HepG2 (cell line): ENCODE measurements around the gene FAHD1. TPM values are rescaled to one million over a fixed set of nuclear protein-coding genes. Genes with fewer than 3 reads are reported as not detected.

Experiments used
- ADNP ChIP-seq: sonication (generic); formaldehyde crosslinking; IDR thresholded peaks from 2 replicates; pipeline ENCODE4 v1.4.0; 2020; ENCODE audit warnings: missing genetic modification reagents
- GTF2F1 ChIP-seq: fragments of 150-350 bp; IDR thresholded peaks from 2 replicates; pipeline ENCODE4 v1.6.1; 2014; ENCODE audit warnings: low read length
- HNRNPL ChIP-seq: fragments of 200-400 bp; formaldehyde crosslinking; IDR thresholded peaks from 2 replicates; pipeline ENCODE4 v1.6.1; 2017; ENCODE audit warnings: mild to moderate bottlenecking, low read depth, low read length
- ISL2 ChIP-seq: sonication (generic); formaldehyde crosslinking; IDR thresholded peaks from 2 replicates; pipeline ENCODE4 v1.5.0; 2020; ENCODE audit warnings: missing genetic modification reagents
- KMT2B ChIP-seq: IDR thresholded peaks from 2 replicates; pipeline ENCODE4 v1.6.1; 2016; ENCODE audit warnings: missing genetic modification reagents, missing compliant biosample characterization
- MATR3 ChIP-seq: sonication (generic); formaldehyde crosslinking; IDR thresholded peaks from 2 replicates; pipeline ENCODE4 v1.4.0; 2020; ENCODE audit warnings: missing genetic modification reagents
- MEIS1 ChIP-seq: sonication (generic); formaldehyde crosslinking; IDR thresholded peaks from 2 replicates; pipeline ENCODE4 v1.9.0; 2021; ENCODE audit warnings: mild to moderate bottlenecking, missing genetic modification reagents, moderate library complexity, borderline replicate concordance
- NCOA5 ChIP-seq: sonication (generic); formaldehyde crosslinking; IDR thresholded peaks from 2 replicates; pipeline ENCODE4 v1.4.0; 2020; ENCODE audit warnings: missing genetic modification reagents
- PRPF4 ChIP-seq: fragments of 200-400 bp; formaldehyde crosslinking; IDR thresholded peaks from 2 replicates; pipeline ENCODE4 v1.6.1; 2016; ENCODE audit warnings: low read length, low read depth; ENCODE audit not compliant: poor library complexity, severe bottlenecking
- RAD21 ChIP-seq: fragments of 450-650 bp; formaldehyde crosslinking; IDR thresholded peaks from 2 replicates; pipeline ENCODE4 v1.5.0; 2020; ENCODE audit warnings: mild to moderate bottlenecking
- RFXANK ChIP-seq: IDR thresholded peaks from 2 replicates; pipeline ENCODE4 v1.6.1; 2016
- RXRA ChIP-seq: sonication (generic); formaldehyde crosslinking; IDR thresholded peaks from 2 replicates; pipeline ENCODE4 v1.5.1; 2020; ENCODE audit warnings: missing genetic modification reagents
- TARDBP ChIP-seq: sonication (generic); formaldehyde crosslinking; IDR thresholded peaks from 2 replicates; pipeline ENCODE4 v1.8.0; 2022; ENCODE audit warnings: mild to moderate bottlenecking, missing genetic modification reagents
- TCF7 ChIP-seq: sonication (generic); IDR thresholded peaks from 2 replicates; pipeline ENCODE4 v1.6.1; 2016; ENCODE audit warnings: antibody characterized with exemption, low read depth
- ZBTB21 ChIP-seq: sonication (generic); formaldehyde crosslinking; IDR thresholded peaks from 2 replicates; pipeline ENCODE4 v1.4.0; 2020; ENCODE audit warnings: missing genetic modification reagents
- ZFP36L1 ChIP-seq: sonication (generic); formaldehyde crosslinking; IDR thresholded peaks from 2 replicates; pipeline ENCODE4 v1.8.0; 2022; ENCODE audit warnings: mild to moderate bottlenecking, missing genetic modification reagents, moderate library complexity
- ZNF329 ChIP-seq: sonication (generic); formaldehyde crosslinking; IDR thresholded peaks from 2 replicates; pipeline ENCODE4 v1.9.0; 2021; ENCODE audit warnings: low read depth, mild to moderate bottlenecking, missing genetic modification reagents
- ZNF547 ChIP-seq: sonication (generic); formaldehyde crosslinking; IDR thresholded peaks from 2 replicates; pipeline ENCODE4 v1.5.1; 2020; ENCODE audit warnings: mild to moderate bottlenecking, missing genetic modification reagents
- ZNF589 ChIP-seq: sonication (generic); formaldehyde crosslinking; conservative IDR thresholded peaks from 2 replicates; pipeline ENCODE4 v1.8.0; 2022; ENCODE audit warnings: mild to moderate bottlenecking, moderate library complexity, missing genetic modification reagents
- ZNF644 ChIP-seq: IDR thresholded peaks from 2 replicates; pipeline ENCODE4 v1.6.1; 2016; ENCODE audit warnings: low read depth
- ZNF672 ChIP-seq: sonication (generic); formaldehyde crosslinking; IDR thresholded peaks from 2 replicates; pipeline ENCODE4 v1.8.1; 2022; ENCODE audit warnings: missing genetic modification reagents
- ZNF724P ChIP-seq: sonication (generic); formaldehyde crosslinking; IDR thresholded peaks from 2 replicates; pipeline ENCODE4 v1.8.0; 2022; ENCODE audit warnings: missing genetic modification reagents, borderline replicate concordance
- ZNF780A ChIP-seq: sonication (generic); formaldehyde crosslinking; IDR thresholded peaks from 2 replicates; pipeline ENCODE4 v1.8.0; 2022; ENCODE audit warnings: mild to moderate bottlenecking, missing genetic modification reagents, moderate library complexity
- ZZZ3 ChIP-seq: sonication (generic); formaldehyde crosslinking; IDR thresholded peaks from 2 replicates; pipeline ENCODE4 v1.4.0; 2020; ENCODE audit warnings: missing genetic modification reagents, mild to moderate bottlenecking, borderline replicate concordance
- polyA plus RNA-seq, 8 experiments: library from polyadenylated mRNA; depleted of rRNA in 3 of 8; stranded (reverse) in 7 of 8; unstranded in 1 of 8; fragments of >200 nt; fragmentation: Illumina TruSeq in 4 of 8; extraction: Trizol in 4 of 8; gene quantifications; 2 replicates each; pipeline versions ENCODE4 v1.2.1 to v1.2.3, GENCODE V29; 2011 to 2016; ENCODE audit warnings: low read depth in 4 of 8, missing spikeins in 1 of 8, mixed read lengths in 1 of 8; ENCODE audit not compliant: insufficient read depth in 1 of 8
- total RNA-seq, 5 experiments: library from RNA; depleted of rRNA; stranded (reverse); fragments of >200 nt; fragmentation: Illumina TruSeq; extraction: Trizol; gene quantifications; 2 replicates each; pipeline ENCODE4 v1.2.3, GENCODE V29; 2016; ENCODE audit warnings: low read depth in 1 of 5
- TF ChIP-seq, protein P1 (sequence below): sonication (generic); formaldehyde crosslinking; IDR thresholded peaks from 2 replicates; pipeline ENCODE4 v1.4.0; 2020; ENCODE audit warnings: mild to moderate bottlenecking, missing genetic modification reagents, borderline replicate concordance
- TF ChIP-seq, protein P2 (sequence below): sonication (generic); formaldehyde crosslinking; conservative IDR thresholded peaks from 2 replicates; pipeline ENCODE4 v1.5.0; 2020; ENCODE audit warnings: missing genetic modification reagents
- TF ChIP-seq, protein P3 (sequence below): IDR thresholded peaks from 2 replicates; pipeline ENCODE4 v1.4.0; 2020; ENCODE audit warnings: mild to moderate bottlenecking, missing genetic modification reagents

FAHD1 gene
- total and polyA plus RNA-seq, 2 of the 13 experiments (the other 11 are each of a cell fraction or from before 2014, with no cell fraction given): 39.0 to 45.3 TPM

DNA sequence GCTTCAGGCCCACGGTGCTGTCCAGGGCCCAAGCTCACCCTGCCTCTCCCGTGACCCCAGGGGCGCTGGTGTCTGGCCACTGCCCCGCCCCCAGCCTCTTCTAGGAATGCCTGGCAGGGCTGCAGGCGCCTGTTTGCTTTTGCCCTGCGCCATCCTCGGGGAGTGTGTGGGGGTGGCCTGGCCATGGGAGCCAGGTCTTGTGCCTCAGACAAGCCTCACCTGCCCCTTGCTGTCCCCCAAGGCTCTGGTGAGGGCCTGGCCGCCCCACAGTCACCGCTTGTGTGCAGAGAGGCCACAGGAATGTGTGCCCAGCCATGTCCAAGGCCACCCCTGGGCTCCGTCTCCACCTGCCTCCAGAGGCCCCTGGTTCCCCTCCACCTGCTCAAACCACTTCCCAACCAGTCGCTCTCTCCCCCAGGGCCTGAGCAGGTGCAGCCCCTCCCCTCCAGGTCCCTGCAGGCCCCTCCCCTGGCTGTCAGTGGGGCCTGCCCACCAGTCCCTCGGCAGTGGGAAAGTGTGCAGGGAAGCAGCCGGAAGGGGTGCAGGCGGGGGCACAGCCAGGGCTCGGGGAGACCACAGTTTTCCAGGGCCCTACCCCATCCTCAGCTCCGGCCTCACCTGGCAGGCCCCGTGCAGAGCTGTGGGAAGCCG, 32.7 kb upstream of the FAHD1 start (continued):
- TF ChIP-seq ZBTB21 (CRISPR knock-in tag) (no peak), ZZZ3 (no peak), GTF2F1 (no peak), MATR3 (CRISPR knock-in tag) (no peak), TCF7 (no peak), TARDBP (no peak), NCOA5 (no peak), PRPF4 (no peak), ZNF644 (CRISPR knock-in tag) (no peak), ZFP36L1 (CRISPR knock-in tag) (no peak), RAD21 (peak; percentile 42; the same call in 1 of the 2 replicates), HNRNPL (peak; percentile 91), ADNP (CRISPR knock-in tag) (no peak), RXRA (CRISPR knock-in tag) (peak; percentile 89), RFXANK (CRISPR knock-in tag) (no peak), ISL2 (peak; percentile 43; the same call in 1 of the 2 replicates), ZNF589 (no peak), KMT2B (CRISPR knock-in tag) (no peak; the same call in 1 of the 2 replicates), ZNF672 (CRISPR knock-in tag) (no peak), MEIS1 (CRISPR knock-in tag) (no peak), ZNF780A (CRISPR knock-in tag) (no peak), ZNF329 (CRISPR knock-in tag) (no peak), ZNF724P (CRISPR knock-in tag) (peak; percentile 26; the same call in 1 of the 2 replicates), ZNF547 (CRISPR knock-in tag) (no peak)
- TF ChIP-seq, protein P1, sequence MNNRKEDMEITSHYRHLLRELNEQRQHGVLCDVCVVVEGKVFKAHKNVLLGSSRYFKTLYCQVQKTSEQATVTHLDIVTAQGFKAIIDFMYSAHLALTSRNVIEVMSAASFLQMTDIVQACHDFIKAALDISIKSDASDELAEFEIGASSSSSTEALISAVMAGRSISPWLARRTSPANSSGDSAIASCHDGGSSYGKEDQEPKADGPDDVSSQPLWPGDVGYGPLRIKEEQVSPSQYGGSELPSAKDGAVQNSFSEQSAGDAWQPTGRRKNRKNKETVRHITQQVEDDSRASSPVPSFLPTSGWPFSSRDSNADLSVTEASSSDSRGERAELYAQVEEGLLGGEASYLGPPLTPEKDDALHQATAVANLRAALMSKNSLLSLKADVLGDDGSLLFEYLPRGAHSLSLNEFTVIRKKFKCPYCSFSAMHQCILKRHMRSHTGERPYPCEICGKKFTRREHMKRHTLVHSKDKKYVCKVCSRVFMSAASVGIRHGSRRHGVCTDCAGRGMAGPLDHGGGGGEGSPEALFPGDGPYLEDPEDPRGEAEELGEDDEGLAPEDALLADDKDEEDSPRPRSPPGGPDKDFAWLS: no peak
- TF ChIP-seq, protein P2, sequence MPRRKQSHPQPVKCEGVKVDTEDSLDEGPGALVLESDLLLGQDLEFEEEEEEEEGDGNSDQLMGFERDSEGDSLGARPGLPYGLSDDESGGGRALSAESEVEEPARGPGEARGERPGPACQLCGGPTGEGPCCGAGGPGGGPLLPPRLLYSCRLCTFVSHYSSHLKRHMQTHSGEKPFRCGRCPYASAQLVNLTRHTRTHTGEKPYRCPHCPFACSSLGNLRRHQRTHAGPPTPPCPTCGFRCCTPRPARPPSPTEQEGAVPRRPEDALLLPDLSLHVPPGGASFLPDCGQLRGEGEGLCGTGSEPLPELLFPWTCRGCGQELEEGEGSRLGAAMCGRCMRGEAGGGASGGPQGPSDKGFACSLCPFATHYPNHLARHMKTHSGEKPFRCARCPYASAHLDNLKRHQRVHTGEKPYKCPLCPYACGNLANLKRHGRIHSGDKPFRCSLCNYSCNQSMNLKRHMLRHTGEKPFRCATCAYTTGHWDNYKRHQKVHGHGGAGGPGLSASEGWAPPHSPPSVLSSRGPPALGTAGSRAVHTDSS (CRISPR knock-in tag): no peak
- TF ChIP-seq, protein P3, sequence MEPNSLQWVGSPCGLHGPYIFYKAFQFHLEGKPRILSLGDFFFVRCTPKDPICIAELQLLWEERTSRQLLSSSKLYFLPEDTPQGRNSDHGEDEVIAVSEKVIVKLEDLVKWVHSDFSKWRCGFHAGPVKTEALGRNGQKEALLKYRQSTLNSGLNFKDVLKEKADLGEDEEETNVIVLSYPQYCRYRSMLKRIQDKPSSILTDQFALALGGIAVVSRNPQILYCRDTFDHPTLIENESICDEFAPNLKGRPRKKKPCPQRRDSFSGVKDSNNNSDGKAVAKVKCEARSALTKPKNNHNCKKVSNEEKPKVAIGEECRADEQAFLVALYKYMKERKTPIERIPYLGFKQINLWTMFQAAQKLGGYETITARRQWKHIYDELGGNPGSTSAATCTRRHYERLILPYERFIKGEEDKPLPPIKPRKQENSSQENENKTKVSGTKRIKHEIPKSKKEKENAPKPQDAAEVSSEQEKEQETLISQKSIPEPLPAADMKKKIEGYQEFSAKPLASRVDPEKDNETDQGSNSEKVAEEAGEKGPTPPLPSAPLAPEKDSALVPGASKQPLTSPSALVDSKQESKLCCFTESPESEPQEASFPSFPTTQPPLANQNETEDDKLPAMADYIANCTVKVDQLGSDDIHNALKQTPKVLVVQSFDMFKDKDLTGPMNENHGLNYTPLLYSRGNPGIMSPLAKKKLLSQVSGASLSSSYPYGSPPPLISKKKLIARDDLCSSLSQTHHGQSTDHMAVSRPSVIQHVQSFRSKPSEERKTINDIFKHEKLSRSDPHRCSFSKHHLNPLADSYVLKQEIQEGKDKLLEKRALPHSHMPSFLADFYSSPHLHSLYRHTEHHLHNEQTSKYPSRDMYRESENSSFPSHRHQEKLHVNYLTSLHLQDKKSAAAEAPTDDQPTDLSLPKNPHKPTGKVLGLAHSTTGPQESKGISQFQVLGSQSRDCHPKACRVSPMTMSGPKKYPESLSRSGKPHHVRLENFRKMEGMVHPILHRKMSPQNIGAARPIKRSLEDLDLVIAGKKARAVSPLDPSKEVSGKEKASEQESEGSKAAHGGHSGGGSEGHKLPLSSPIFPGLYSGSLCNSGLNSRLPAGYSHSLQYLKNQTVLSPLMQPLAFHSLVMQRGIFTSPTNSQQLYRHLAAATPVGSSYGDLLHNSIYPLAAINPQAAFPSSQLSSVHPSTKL (CRISPR knock-in tag): peak; percentile 54
